Measurements from ENCODE around the gene NOS1AP.
"Not testable (repeated sequence)": the region's sequence is repeated elsewhere in the genome, so short reads cannot be mapped to it uniquely, and the experiment has no call there.

The NOS1AP gene

GRCh38 chr1:162069334-162070093 is at the start of gene NOS1AP:
Gene NOS1AP (plus strand): TSS chr1:162069691. CDS start chr1:162070178, 487 bp downstream.
- peak; percentile 53 to 73 for DNase-seq (ENCODE audit: low read depth in 1 of 2, low spot score in 1 of 2)

GRCh38 chr1:162020150-162020549 is 49.3 kb upstream of the NOS1AP start:
- no peak for DNase-seq (ENCODE audit: low read depth in 1 of 2, low spot score in 1 of 2)

- DNase-seq (ENCODE audit: low read depth in 1 of 2, low spot score in 1 of 2): no peak
Observed at GRCh38 chr1:162021124-162021523, 48.4 kb upstream of the NOS1AP start.

- DNase-seq (ENCODE audit: low read depth in 1 of 2, low spot score in 1 of 2): no peak
Observed at GRCh38 chr1:162022626-162023025, 46.9 kb upstream of the NOS1AP start.

- DNase-seq (ENCODE audit: low read depth in 1 of 2, low spot score in 1 of 2): no peak
Observed at GRCh38 chr1:162023181-162023546, 46.3 kb upstream of the NOS1AP start.

- peak in 1 of 2 donors; percentile 16 for DNase-seq (ENCODE audit: low read depth in 1 of 2, low spot score in 1 of 2)
Observed at GRCh38 chr1:162023547-162024501, 45.7 kb upstream of the NOS1AP start, which contains the start of gene OLFML2B. Gene OLFML2B (minus strand): TSS chr1:162023869. CDS start chr1:162023430, 439 bp downstream.

GRCh38 chr1:162025541-162025940 is 44.0 kb upstream of the NOS1AP start:
- no peak for DNase-seq (ENCODE audit: low read depth in 1 of 2, low spot score in 1 of 2)

- no peak for DNase-seq (ENCODE audit: low read depth in 1 of 2, low spot score in 1 of 2)
Observed at GRCh38 chr1:162026881-162027280, 42.6 kb upstream of the NOS1AP start.

GRCh38 chr1:162028726-162029125 is 40.8 kb upstream of the NOS1AP start:
- DNase-seq (ENCODE audit: low read depth in 1 of 2, low spot score in 1 of 2): no peak

- no peak for DNase-seq (ENCODE audit: low read depth in 1 of 2, low spot score in 1 of 2)
Observed at GRCh38 chr1:162029157-162029556, 40.3 kb upstream of the NOS1AP start.

GRCh38 chr1:162030759-162031280 is 38.7 kb upstream of the NOS1AP start:
- no peak for DNase-seq (ENCODE audit: low read depth in 1 of 2, low spot score in 1 of 2)

GRCh38 chr1:162033428-162033827 is 36.1 kb upstream of the NOS1AP start:
- DNase-seq (ENCODE audit: low read depth in 1 of 2, low spot score in 1 of 2): no peak

GRCh38 chr1:162035241-162035640 is 34.2 kb upstream of the NOS1AP start:
- DNase-seq (ENCODE audit: low read depth in 1 of 2, low spot score in 1 of 2): no peak

GRCh38 chr1:162036163-162036562 is 33.3 kb upstream of the NOS1AP start:
- no peak for DNase-seq (ENCODE audit: low read depth in 1 of 2, low spot score in 1 of 2)

GRCh38 chr1:162038624-162039023 is 30.9 kb upstream of the NOS1AP start:
- DNase-seq (ENCODE audit: low read depth in 1 of 2, low spot score in 1 of 2): no peak

- DNase-seq (ENCODE audit: low read depth in 1 of 2, low spot score in 1 of 2): no peak
Observed at GRCh38 chr1:162040001-162040400, 29.5 kb upstream of the NOS1AP start.

- no peak for DNase-seq (ENCODE audit: low read depth in 1 of 2, low spot score in 1 of 2)
Observed at GRCh38 chr1:162040657-162041056, 28.8 kb upstream of the NOS1AP start.

- DNase-seq (ENCODE audit: low read depth in 1 of 2, low spot score in 1 of 2): no peak
Observed at GRCh38 chr1:162042361-162042760, 27.1 kb upstream of the NOS1AP start.

- no peak for DNase-seq (ENCODE audit: low read depth in 1 of 2, low spot score in 1 of 2)
Observed at GRCh38 chr1:162046921-162047320, 22.6 kb upstream of the NOS1AP start.

- DNase-seq (ENCODE audit: low read depth in 1 of 2, low spot score in 1 of 2): not testable (repeated sequence)
Observed at GRCh38 chr1:162053949-162054348, 15.5 kb upstream of the NOS1AP start.

GRCh38 chr1:162055062-162055461 is 14.4 kb upstream of the NOS1AP start:
- no peak for DNase-seq (ENCODE audit: low read depth in 1 of 2, low spot score in 1 of 2)

- DNase-seq (ENCODE audit: low read depth in 1 of 2, low spot score in 1 of 2): no peak
Observed at GRCh38 chr1:162056043-162056442, 13.4 kb upstream of the NOS1AP start.
